ENCODE measurements around the gene HNRNPA0. TPM values are rescaled to one million over a fixed set of nuclear protein-coding genes. Genes with fewer than 3 reads are reported as not detected.

HNRNPA0 gene
- total and polyA plus RNA-seq, 2 donors (not counting 3 experiments of a cell fraction or from before 2014, with no cell fraction given): 16.0 to 37.5 TPM

DNA sequence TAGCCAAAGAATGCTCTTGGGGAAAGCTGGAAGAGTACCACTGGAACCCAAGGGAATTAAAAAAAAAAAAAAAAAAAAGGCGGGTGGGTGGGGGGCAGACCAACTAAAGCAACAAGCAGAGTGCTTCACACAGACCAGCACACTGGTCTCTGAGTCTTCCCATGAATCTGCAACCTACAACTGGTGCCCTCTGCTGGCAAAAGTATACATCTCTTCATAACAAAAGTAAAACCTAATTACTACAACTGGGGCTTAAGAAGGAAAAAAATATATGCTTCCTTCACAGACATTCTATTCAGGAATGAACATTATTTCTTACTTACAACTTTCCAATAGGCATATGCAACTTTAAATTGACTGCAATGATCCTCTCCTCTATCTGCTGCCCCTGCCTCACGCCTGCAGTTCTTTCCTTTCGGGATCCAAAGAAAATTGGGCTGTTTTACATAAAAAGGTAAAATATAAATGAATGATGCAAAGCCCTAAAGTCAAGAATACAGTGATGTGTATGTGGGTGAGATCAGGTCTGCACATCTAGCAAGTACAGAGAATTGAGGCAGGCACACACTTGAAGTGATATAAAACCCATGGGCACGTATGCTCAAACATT, 11.0 kb downstream of the HNRNPA0 start:
- no peaks in the 10 kb centered on the region for H3K27me3 ChIP-seq (ENCODE audit: control insufficient read depth in 2 of 2, insufficient read depth in 2 of 2, low read length in 2 of 2)
- H3K4me1 ChIP-seq (ENCODE audit: control insufficient read depth, extremely low read depth, insufficient read depth, low read length): no peaks in the 10 kb centered on the region
- peak; percentile 67 for FAIRE-seq
- POLR2A ChIA-PET: interaction anchor here (0.6 to 1.0 kb wide), 3 partner anchors 84 to 114 kb away, joined by 3 to 5 read pairs (median 3); no protein-coding TSS in a partner anchor
- no peaks in the 10 kb centered on the region for H3K9me3 ChIP-seq (replicated peaks; ENCODE audit: control insufficient read depth, insufficient read depth, low read length)
- intact Hi-C loops (cut with micrococcal nuclease) (loop anchor here (1.0 kb wide), 3 partner anchors 83 to 423 kb away; no protein-coding TSS in a partner anchor), dilution Hi-C loops (cut with MboI; ENCODE audit: extremely low pct_ligation_motif_present, low sequenced_read_pairs) (no loop called here)
- no peaks in the 10 kb centered on the region for H3K79me2 ChIP-seq (ENCODE audit: control insufficient read depth, insufficient read depth, low read length)
- H3K9ac ChIP-seq (replicated peaks; ENCODE audit: extremely low read depth, insufficient read depth, low read length): no peak overlapping the region
- no peak overlapping the region for H2AFZ ChIP-seq (ENCODE audit: low read depth, low read length)
- H3K27ac ChIP-seq (ENCODE audit: insufficient read depth, low read depth, low read length): no peak overlapping the region
- H3K9me1 ChIP-seq (replicated peaks; ENCODE audit: control insufficient read depth, extremely low read depth, insufficient read depth, low read length): no peaks in the 10 kb centered on the region
- CTCF ChIA-PET: interaction anchor here (0.6 to 11.3 kb wide), 43 partner anchors 8 to 491 kb away, joined by 3 to 721 read pairs (median 6); partner anchors contain the start of gene HNRNPA0
- DNase-seq (ENCODE audit: low read depth, low spot score): peak; percentile 72
- H3K4me3 ChIP-seq (replicated peaks in 1 of 3; ENCODE audit: insufficient read depth in 1 of 3, low read depth in 1 of 3, low read length in 3 of 3): no peak overlapping the region
- TF ChIP-seq, protein P1, sequence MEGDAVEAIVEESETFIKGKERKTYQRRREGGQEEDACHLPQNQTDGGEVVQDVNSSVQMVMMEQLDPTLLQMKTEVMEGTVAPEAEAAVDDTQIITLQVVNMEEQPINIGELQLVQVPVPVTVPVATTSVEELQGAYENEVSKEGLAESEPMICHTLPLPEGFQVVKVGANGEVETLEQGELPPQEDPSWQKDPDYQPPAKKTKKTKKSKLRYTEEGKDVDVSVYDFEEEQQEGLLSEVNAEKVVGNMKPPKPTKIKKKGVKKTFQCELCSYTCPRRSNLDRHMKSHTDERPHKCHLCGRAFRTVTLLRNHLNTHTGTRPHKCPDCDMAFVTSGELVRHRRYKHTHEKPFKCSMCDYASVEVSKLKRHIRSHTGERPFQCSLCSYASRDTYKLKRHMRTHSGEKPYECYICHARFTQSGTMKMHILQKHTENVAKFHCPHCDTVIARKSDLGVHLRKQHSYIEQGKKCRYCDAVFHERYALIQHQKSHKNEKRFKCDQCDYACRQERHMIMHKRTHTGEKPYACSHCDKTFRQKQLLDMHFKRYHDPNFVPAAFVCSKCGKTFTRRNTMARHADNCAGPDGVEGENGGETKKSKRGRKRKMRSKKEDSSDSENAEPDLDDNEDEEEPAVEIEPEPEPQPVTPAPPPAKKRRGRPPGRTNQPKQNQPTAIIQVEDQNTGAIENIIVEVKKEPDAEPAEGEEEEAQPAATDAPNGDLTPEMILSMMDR (IDR thresholded peaks at IDR 0.05; ENCODE audit: extremely low read depth in 1 of 2, insufficient read depth in 1 of 2, low read depth in 1 of 2, low read length in 2 of 2): peak; percentile 65 to 67
- TF ChIP-seq POLR2A (IDR thresholded peaks at IDR 0.05; ENCODE audit: low read depth, low read length): no peak
- BruUV-seq (replicated peaks): no TSS peak
- no peaks in the 10 kb centered on the region for H3K36me3 ChIP-seq (ENCODE audit: control insufficient read depth in 2 of 2, extremely low read depth in 1 of 2, insufficient read depth in 2 of 2, low read length in 2 of 2)
- no peak overlapping the region for H3K4me2 ChIP-seq (ENCODE audit: insufficient read depth, low read length)
- no peaks in the 10 kb centered on the region for H4K20me1 ChIP-seq (replicated peaks; ENCODE audit: control insufficient read depth, extremely low read depth, insufficient read depth, low read length)

GRCh38 chr5:137741718-137742117, 12.4 kb downstream of the HNRNPA0 start:
- intact Hi-C loops (cut with micrococcal nuclease): no loop called here
- Histone ChIP-seq H3K4me3 (replicated peaks in 1 of 3; ENCODE audit: insufficient read depth in 1 of 3, low read depth in 1 of 3, low read length in 3 of 3) (no peak overlapping the region), H3K27me3 (ENCODE audit: control insufficient read depth in 2 of 2, insufficient read depth in 2 of 2, low read length in 2 of 2) (no peaks in the 10 kb centered on the region), H3K9ac (replicated peaks; ENCODE audit: extremely low read depth, insufficient read depth, low read length) (no peak overlapping the region), H3K4me1 (ENCODE audit: control insufficient read depth, extremely low read depth, insufficient read depth, low read length) (peaks cover 12% of the 10 kb centered on the region), H3K4me2 (ENCODE audit: insufficient read depth, low read length) (no peak overlapping the region), H3K9me1 (replicated peaks; ENCODE audit: control insufficient read depth, extremely low read depth, insufficient read depth, low read length) (no peaks in the 10 kb centered on the region), H2AFZ (ENCODE audit: low read depth, low read length) (no peak overlapping the region), H3K9me3 (replicated peaks; ENCODE audit: control insufficient read depth, insufficient read depth, low read length) (no peaks in the 10 kb centered on the region), H3K36me3 (ENCODE audit: control insufficient read depth in 2 of 2, extremely low read depth in 1 of 2, insufficient read depth in 2 of 2, low read length in 2 of 2) (no peaks in the 10 kb centered on the region), H4K20me1 (replicated peaks; ENCODE audit: control insufficient read depth, extremely low read depth, insufficient read depth, low read length) (no peaks in the 10 kb centered on the region), H3K27ac (ENCODE audit: insufficient read depth, low read depth, low read length) (no peak overlapping the region), H3K79me2 (ENCODE audit: control insufficient read depth, insufficient read depth, low read length) (no peaks in the 10 kb centered on the region)
- no TSS peak for BruUV-seq (replicated peaks)
- ChIA-PET CTCF (interaction anchor here (1.1 to 11.3 kb wide), 20 partner anchors 10 to 391 kb away, joined by 3 to 721 read pairs (median 9); no protein-coding TSS in a partner anchor), POLR2A (interaction anchor here (0.6 kb wide), 1 partner anchor 10 kb away, joined by 4 read pairs; no protein-coding TSS in a partner anchor)
- FAIRE-seq: no peak
- TF ChIP-seq GATA2 (IDR thresholded peaks at IDR 0.05; ENCODE audit: insufficient read depth, insufficient read length, low read depth, low read length): no peak
- no peak for TF ChIP-seq MYC (IDR thresholded peaks at IDR 0.05; ENCODE audit: low read depth, low read length)
- no peak for TF ChIP-seq POLR2A (IDR thresholded peaks at IDR 0.05; ENCODE audit: low read depth, low read length)
- TF ChIP-seq MAX (IDR thresholded peaks at IDR 0.05; ENCODE audit: insufficient read depth, insufficient read length): no peak
- TF ChIP-seq, protein P1 (IDR thresholded peaks at IDR 0.05; ENCODE audit: extremely low read depth in 1 of 2, insufficient read depth in 1 of 2, low read depth in 1 of 2, low read length in 2 of 2): no peak
- TF ChIP-seq FOS (IDR thresholded peaks at IDR 0.05; ENCODE audit: borderline replicate concordance, insufficient read depth, low read length): no peak
- no peak for TF ChIP-seq JUN (IDR thresholded peaks at IDR 0.05; ENCODE audit: borderline replicate concordance, insufficient read depth, insufficient read length, low read depth)
- TF ChIP-seq EZH2 (IDR thresholded peaks at IDR 0.05; ENCODE audit: borderline replicate concordance, low read depth, low read length, severe bottlenecking): no peak
- TF ChIP-seq POLR2AphosphoS5 (IDR thresholded peaks at IDR 0.05; ENCODE audit: insufficient read depth, low read depth, low read length): no peak
- dilution Hi-C loops (cut with MboI; ENCODE audit: extremely low pct_ligation_motif_present, low sequenced_read_pairs): no loop called here
- no peak for DNase-seq (ENCODE audit: low read depth, low spot score)
